GM10847 (cell line): ENCODE data around the gene ACER3.

Experiments
- POLR2A ChIP-seq: IDR thresholded peaks from 2 replicates; pipeline ENCODE4 v1.6.1; 2011; ENCODE audit not compliant: insufficient read length; ENCODE audit errors: extremely low read depth

Gene ACER3

DNA sequence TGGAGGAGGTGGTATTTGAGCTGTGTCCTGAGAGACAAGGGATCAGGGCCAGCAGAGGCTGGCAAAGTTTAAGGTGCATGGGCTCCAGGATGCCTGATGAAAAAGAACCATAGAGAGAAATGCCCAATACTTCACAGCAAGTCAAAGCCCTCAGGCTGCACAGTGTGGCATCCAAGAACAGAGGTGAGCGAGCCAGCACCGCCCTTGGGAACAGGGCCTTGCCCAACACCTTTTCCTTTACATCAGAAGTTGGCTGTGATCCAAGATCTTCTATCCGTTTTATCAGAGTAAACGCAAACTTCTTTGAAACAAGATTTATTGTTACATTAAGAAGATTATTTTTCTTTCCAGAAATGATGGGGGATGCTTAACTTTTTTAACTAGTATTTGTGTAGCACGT lies 174.9 kb downstream of the ACER3 start:
- TF ChIP-seq POLR2A, result no peak

DNA sequence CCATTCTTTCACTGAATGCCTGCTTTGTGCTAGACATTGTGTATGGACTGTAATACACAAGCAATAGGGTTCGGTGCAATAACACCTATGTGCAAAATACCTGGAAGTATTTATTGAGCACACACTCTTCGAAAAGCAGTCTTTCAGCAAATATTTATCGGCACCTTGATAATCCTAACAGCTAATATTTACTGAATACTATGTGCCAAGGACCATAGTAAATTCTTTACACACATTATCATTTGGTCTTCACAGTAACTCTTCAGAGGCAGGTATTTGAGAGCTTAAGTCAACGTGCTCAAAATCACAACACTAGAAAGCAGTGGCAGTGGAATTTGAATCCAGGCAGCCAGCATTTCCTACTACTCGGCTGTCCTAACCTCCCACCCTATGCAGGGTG lies 175.7 kb downstream of the ACER3 start:
- no peak for TF ChIP-seq POLR2A

DNA sequence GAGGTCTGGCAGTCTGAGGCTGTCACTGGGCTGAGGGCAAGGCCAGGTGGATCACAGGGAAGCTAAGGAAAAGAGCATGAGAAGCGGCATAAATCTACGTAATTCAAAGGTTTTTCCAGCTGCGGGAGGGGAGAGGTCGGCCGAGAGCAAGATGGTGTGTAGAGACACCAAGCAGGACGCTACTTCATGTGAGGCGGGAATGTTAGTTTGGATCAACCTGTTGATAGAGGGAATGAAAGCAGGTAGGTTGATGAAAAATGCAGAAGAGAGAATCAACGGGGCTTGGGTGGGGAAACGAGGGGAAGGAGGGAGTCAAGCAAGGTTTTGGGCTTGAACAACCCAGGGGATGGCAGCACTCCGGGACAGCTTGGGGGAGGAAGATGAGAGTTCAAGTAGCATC lies 176.3 kb downstream of the ACER3 start:
- TF ChIP-seq POLR2A, result no peak

DNA sequence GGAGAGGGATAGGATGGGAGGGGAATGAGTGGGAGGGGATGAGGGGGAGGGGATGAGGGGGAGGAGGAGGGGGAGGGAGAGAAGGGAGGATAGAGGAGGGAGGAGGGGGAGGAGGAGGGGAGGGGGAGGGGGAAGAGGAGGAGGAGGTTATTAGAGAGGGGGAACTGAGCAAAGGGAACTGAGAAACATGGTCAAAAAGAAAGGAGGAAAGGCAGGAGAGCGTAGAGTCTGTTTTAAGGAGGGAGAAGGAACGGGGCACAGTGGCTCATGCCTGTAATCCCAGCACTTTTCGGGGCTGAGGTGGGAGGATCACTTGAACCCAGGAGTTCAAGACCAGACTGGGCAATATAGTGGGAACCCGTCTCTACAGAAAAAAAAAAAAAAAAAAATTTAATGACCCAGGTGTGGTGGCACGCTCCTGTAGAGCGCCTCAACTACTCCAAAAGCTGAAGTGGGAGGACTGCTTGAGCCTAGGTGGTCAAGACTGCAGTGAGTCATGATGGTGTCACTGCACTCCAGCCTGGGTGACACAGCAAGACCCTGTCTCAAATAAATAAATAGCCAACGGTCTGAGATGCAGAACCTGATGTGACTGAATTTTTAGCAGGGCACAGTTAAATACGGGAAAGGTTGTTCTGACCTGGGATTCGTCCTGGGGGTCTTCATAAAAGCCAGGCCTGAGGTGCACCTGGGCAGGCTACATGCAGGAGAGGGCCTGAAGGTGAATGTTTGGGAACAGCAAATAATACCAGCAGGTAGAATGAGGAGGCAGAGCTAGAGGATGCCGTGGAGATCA lies 177.5 kb downstream of the ACER3 start:
- TF ChIP-seq POLR2A, result no peak

DNA sequence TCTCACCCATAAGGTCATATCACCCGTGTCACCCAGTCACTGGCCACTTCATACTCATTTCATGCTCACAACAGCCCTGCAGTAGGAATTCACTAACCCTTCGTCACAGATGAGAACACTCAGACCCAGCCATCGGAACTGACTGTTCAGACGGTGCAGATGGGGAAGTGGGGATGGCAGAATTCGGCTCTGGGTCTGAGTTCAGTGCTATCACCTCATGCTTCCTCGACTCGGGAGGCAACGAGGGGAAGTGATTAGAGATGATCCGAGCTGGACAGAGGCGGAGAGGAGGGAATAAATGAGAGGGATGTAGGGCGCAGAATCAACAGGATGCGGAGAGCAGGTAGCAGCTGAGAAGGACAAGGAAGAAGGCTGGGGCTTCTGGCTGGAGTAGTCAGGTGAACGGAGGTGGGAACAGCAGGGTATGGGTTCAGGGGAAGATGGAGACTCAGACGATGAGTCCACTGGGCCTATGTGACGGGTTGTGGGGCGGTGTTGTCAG lies 178.2 kb downstream of the ACER3 start:
- TF ChIP-seq POLR2A, result no peak

DNA sequence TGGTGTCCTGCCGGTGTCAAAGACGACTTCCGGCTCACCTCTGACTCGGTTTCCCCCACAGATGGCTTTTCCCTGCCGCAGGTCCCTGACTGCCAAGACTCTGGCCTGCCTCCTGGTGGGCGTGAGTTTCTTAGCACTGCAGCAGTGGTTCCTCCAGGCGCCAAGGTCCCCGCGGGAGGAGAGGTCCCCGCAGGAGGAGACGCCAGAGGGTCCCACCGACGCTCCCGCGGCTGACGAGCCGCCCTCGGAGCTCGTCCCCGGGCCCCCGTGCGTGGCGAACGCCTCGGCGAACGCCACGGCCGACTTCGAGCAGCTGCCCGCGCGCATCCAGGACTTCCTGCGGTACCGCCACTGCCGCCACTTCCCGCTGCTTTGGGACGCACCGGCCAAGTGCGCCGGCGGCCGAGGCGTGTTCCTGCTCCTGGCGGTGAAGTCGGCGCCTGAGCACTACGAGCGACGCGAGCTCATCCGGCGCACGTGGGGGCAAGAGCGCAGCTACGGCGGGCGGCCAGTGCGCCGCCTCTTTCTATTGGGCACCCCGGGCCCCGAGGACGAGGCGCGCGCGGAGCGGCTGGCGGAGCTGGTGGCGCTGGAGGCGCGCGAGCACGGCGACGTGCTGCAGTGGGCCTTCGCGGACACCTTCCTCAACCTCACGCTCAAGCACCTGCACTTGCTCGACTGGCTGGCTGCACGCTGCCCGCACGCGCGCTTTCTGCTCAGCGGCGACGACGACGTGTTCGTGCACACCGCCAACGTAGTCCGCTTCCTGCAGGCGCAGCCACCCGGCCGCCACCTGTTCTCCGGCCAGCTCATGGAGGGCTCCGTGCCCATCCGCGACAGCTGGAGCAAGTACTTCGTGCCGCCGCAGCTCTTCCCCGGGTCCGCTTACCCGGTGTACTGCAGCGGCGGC lies 179.0 kb downstream of the ACER3 start:
- no peak for TF ChIP-seq POLR2A

DNA sequence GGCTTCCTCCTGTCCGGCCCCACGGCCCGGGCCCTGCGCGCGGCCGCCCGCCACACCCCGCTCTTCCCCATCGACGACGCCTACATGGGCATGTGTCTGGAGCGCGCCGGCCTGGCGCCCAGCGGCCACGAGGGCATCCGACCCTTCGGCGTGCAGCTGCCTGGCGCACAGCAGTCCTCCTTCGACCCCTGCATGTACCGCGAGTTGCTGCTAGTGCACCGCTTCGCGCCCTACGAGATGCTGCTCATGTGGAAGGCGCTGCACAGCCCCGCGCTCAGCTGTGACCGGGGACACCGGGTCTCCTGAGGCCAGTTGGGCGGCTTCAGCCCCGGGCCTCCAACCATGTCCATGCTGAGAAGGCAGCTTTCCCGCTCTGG lies 179.7 kb downstream of the ACER3 start:
- no peak for TF ChIP-seq POLR2A

DNA sequence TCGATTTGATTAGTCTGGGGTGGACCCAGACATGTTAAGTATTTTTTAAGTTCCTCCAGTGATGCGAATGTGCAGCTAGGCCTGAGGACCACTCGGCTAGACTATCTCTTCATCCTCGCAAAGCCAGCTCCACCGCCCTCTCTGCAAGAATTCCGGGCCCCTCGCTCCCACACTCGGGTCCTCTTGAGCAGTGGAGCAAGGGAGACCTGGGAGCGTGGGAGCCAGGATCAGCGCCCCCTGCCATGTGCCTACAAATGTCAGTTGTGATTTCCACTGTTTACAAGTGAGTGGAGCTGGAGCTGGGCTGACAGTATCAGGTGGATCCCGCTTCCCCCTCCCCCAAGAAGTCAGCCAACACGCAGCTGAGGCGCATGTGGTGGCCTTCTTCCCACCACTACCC lies 180.2 kb downstream of the ACER3 start:
- no peak for TF ChIP-seq POLR2A

DNA sequence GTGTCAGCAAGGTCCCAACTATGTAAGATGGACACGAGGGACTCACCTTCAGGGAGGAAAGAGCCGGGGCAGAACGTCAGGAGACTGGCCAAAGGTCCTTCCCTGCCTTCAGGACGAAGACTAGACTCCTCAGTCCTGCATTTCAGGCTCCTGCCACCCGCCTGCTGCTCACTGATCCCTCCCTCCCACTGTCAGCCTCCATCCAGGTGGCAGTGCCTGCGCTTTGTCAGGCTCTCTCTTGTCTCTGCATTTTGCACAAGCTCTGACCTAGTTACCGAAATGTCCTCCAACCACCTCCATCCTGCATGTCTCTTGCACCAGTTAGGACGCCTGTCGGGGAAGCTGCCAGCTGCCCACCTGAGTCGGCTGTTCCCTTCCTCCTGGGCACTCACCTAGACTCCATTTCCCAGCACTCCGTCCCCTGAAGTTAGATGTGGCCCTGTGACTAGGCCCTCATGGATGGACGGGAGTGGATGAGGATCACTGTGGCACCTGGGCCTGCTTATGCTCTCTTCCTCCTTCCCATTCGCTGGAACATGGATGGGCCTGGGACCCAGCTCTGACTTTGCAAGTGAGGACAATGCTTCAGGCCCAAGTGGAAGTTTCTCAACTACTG lies 181.5 kb downstream of the ACER3 start:
- TF ChIP-seq POLR2A, result no peak

DNA sequence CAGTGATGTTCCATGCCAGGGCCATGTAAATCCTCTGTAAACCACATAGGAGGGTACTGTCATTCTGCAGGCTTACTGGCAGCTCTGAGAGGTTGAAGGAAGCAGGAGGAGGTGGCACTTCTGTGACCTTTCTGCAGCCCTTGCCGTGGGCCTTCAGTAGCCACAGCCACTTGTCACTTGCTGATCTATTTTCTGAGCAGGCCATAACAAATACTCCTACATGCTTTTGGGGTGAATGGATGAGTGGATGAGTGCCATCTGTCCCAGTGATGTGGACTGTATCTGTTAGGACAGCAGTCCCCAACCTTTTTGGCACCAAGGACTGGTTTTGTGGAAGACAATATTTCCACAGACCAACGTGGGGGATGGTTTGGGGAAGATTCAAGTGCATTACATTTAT lies 183.6 kb downstream of the ACER3 start:
- TF ChIP-seq POLR2A, result no peak

DNA sequence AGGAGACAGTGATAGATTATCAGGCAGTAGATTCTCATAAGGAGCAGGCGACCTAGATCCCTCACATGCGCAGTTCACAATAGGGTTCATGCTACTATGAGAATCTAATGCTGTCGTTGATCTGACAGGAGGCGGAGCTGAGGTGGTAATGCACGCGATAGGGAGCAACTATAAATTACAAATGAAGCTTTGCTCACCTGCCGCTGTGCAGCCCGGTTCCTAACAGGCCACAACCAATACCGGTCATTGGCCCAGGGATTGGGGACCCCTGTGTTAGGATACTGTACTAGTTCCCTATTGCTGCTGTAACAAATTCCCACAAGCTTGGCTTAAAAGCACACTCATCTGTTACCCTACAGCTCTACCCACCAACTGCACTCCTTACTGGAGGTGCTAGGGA lies 184.2 kb downstream of the ACER3 start:
- no peak for TF ChIP-seq POLR2A

DNA sequence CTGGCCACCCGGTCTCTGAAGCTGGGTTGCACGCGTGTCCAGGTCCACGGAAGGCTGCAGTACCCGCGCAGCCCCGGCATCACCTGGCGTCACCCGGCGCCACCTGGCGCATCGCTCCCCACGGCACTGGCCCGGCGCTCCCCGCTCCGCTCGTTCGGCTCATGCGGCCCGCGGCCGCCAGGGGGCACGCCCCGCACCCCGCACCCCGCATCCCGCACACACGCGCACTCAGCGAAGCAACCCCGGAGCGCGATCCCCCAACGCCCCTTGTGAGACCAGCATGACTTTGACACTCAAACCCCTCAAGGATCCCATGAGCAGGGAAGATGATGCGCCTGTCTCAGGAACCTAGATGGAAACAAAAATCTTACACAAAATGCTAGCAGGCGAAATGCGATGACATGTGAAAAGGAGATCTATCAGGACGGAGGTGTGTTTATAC lies 185.4 kb downstream of the ACER3 start:
- no peak for TF ChIP-seq POLR2A

DNA sequence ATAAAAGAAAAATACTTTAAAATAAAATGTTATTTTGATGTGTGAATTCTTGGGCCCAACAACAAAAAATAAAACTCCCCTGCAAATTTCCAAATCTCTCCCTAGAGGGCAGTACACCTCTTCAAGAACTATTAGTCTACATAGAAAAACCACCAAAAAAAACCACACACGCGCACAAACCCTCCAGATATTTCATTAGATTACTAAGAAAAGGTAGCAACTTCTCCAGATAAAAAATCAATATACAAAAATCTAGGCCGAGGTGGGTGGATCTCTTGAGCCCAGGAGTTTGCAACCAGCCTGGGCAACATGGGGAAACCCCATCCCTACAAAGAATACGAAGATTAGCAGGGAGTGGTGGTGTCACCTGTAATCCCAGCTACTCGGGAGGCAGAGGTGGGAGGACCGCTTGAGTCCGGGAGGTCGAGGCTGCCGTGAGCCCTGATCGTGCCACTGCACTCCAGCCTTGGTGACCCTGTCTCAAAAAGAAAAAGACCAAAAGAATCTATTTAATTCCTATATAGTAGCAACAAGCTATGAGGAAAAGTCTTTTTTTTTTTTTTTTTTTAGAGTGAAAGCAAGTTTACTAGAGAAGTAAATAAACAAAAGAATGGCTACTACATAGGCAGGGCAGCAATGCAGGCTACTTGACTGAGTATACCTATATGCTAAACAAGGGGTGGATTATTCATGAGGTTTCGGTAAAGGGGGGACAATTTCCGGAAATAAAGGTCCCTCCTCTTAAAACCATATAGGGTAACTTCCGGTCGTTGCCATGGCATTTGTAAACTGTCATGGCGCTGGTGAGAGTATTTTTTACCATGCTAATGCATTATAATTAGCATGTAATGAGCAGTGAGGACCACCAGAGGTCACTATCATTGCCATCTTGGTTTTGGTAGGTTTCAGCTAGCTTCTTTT lies 186.5 kb downstream of the ACER3 start:
- no peak for TF ChIP-seq POLR2A

DNA sequence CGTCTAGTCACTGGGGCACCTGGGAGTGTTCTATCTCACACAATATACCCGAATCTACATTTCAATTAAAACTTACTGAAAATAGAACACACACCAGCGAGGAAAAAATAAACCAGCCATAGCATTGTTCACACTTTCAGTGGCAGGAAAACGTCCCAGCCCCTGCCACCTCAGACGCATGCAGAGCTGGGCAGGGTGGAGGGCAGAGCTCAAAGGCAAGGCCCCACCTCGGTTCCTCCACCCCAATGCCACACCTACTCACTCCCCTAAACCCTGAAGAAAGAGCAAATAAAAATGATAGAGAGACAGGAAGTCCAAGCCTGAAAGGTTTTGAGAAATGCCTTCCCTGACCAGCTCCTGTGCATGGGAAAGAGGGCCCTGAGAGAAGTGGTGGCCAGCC lies 188.3 kb downstream of the ACER3 start:
- TF ChIP-seq POLR2A, result no peak

DNA sequence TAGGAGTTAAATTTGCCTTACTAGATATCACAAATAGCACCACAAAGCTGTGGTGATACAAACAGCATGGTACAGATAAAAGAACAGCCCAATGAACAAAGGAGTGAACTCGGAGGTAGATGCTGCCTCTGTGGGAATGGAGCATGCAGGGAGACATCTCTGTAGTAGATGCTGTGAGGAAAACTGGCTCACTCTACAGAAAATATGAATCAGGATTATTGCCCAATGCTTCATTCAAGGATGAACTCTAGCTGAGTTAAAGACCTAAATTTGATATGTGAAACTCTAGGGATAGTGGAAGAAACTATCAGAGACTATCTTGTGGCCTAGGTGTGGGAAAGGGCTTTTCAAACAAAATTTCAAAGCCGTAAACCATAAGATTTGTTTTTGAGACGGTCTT lies 190.8 kb downstream of the ACER3 start:
- no peak for TF ChIP-seq POLR2A
